GM19452 (cell line): ENCODE results near the gene MYO3B.
"Not testable (repeated sequence)": the region's sequence is repeated elsewhere in the genome, so short reads cannot be mapped to it uniquely, and the experiment has no call there.

Experiments used
- ATAC-seq: cut with Tn5 transposase; IDR thresholded peaks from one replicate; pipeline ENCODE4 v1.9.1; 2021; ENCODE audit not compliant: unreplicated experiment

Gene MYO3B

GRCh38 chr2:170336408-170336807 lies 158.5 kb downstream of the MYO3B start:
- no peak for ATAC-seq

- no peak for ATAC-seq
These were observed 159.0 kb downstream of the MYO3B start for GRCh38 chr2:170336916-170337315.

- ATAC-seq, result no peak
These were observed 161.4 kb downstream of the MYO3B start for GRCh38 chr2:170339322-170339721.

GRCh38 chr2:170339750-170340692 lies 162.1 kb downstream of the MYO3B start:
- no peak for ATAC-seq

DNA sequence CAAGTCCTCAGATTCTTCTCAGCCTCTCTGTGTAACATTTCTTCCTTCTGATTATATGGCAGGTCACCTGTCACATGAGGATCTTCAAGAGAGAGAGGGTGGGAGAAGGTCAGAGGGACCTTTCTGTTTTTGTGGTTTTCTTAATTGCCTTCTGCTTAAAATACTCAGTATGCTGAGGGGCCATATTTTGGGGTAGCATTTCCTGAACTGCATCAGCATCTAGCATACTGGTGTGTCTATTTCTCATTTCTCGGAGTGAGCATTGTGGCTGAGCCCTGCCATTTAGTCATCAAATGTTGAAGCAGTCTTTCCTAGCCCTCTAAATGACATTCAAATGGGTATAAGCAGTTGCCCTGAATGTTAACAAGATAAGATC lies 162.7 kb downstream of the MYO3B start:
- ATAC-seq, result no peak

- ATAC-seq, result no peak
These were observed 164.0 kb downstream of the MYO3B start for GRCh38 chr2:170341684-170342623.

DNA sequence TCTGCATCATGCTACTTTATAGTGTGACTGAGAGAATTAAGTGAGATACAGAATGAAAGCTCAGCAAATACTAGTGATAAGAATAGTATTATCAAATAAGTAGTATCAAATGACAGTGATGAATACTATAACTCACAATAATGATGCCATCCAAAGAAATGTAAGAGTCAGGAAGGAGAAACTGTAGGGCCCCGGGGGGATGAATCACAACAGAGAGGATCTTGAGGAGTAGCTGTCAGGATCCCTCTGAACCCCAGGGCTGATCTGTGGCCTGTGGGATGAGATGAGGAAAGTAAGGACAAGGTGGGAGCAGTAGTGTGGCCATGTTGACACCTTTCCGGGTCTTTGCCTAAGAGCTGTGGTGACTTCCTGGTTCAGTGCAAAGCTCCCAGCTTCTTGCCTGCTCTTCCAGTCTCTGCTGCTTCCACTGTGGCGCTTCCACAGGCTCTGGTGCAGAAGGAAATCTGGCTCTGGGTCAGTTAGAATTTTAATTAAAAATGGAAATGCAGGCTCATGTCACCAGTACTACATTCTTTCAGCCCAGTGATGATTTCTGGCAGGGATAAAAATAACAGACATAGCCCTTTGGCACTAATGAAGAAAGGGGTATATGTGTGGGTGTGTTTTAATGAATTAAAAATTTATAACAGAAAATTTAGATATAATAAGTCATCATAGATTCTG lies 166.9 kb downstream of the MYO3B start:
- ATAC-seq, result no peak

DNA sequence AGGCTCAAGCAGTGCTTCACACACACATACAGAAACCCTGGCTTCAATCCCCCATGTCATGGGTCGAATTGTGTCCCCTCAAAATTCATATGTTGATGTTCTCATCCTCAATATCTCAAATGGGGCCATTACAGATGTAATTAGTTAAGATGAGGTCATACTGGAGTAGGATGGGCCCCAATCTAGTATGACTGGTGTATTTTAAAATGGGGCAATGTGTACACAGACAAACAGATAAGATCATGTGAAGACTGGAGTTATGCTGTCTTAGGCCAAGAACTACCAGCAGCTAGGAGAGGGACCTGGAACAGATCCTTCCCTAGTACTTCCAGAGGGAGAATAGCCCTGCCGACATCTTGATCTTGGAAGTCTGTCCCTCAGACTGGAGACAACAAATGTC lies 167.7 kb downstream of the MYO3B start:
- ATAC-seq, result no peak

GRCh38 chr2:170349269-170349668 lies 171.3 kb downstream of the MYO3B start:
- not testable (repeated sequence) for ATAC-seq

DNA sequence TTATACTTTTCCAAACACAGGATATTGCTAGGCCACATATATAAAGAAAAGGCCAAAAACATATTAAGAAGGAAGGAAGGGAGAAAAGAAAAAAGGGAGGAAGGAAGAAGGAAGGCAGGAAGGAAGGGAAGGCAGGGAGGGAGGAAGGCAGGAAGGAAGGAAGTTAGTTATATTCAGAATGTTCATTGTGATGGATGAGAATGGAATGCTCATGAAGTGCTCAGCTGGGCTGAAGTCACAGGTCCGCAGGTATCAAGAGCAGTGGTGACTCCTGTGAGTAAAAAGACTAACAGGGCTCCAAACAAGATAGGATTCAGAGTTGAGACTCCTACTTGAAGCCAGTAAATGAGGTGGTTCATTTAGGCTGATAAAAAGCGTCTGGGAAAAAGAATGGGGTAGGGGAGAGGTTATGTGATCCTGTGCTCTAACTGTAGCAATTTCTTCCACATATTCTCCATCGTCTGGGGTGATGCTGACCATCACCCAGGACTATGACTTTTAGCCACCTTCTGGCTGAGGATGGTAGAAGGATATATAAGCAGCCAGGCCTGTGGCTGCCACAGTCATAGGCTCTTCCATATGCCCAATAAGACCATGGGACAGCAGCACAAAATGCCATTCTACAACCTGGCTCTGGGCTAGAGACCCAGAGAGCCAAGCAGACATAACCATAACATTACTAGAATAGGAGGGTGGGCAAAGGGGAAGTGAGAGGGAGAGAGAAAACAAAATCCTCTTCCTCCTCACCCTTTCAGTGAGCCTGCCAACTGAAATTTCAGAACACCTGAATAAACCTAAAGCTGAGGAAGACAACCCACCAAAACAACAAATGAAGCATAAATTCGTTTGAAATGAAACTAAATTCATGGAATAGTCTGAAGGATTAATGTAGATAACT lies 173.2 kb downstream of the MYO3B start:
- no peak for ATAC-seq

DNA sequence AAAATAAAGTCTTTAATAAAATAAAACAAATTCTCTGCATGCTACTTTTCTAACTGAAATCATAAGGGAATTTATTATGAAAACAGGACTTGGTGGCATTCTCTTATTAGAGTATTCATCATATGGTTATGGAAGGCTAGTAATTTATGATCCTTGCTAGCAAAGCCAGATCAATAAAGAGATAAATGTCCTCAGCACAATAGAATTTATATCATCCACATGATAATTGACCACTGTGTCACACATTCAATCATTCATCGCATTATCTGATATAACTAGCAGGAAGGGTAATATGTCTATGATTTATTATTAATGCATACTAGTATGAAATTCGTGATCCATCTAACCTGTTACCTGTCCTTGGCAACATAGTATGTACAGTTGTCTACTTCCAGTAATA lies 175.8 kb downstream of the MYO3B start:
- ATAC-seq, result no peak

- ATAC-seq, result no peak
These were observed 176.4 kb downstream of the MYO3B start for GRCh38 chr2:170354388-170354787.

DNA sequence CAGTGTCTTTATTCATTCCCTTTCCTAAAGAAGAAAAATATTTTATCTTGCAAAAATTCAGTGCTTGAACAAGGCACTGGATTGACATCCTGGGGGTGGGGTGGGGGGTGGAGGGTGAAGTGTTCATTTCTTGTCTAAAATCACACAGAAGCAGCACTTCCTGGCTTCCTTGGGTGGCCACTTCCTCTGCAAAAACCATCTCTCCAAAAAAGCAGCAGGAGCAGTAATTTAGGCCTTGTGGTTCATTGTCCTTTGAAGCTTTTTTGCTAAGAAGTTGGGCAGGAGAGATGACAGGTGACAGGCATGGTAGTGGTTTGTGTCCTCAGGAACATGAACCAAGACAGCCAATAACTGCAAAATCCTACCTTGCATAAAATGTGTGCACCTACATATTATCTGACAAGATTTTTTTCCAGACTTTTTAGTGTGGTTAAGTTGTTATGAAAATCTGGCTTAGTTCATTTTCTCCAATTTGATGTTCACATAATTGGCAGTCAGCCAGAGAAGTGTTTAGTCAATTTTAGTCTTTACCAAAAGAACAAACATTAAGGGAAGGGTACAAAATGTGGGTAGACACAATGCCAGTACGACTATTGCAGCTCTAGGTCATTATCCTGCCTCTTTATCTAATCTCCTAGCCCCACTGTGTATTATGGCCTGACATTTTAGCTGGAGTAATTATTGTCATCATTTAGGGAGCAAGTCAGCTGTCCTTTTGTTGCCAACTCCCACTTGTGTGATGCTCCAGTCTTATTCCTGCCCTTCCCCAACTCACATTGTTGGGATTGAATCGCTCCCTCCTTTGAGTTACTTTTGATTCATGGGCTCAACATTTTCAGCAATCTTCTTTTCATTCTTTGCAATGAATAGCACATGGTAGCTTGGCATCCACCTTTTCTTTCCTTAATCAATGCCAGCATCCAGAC lies 177.2 kb downstream of the MYO3B start:
- ATAC-seq, result no peak

DNA sequence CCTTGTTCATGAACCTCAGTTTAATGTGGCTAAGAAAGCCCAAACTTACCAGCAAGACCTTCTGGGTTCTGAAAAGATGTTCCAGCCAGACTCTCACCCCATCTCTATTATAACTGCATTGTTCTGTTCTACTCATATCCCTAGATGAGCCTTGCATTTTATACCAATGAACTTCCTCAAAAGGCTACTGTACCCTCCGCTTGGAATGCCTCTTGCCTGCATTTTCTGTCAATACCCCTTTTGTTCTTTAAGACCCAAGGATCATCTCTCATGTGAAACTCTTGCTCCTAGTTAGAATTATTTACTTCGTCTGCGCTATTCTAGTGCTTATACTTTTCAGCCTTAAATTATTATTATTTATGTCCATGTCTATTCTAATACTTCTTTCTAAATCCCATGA lies 181.5 kb downstream of the MYO3B start:
- ATAC-seq, result no peak

- ATAC-seq, result no peak
These were observed 182.7 kb downstream of the MYO3B start for GRCh38 chr2:170360546-170361089.

DNA sequence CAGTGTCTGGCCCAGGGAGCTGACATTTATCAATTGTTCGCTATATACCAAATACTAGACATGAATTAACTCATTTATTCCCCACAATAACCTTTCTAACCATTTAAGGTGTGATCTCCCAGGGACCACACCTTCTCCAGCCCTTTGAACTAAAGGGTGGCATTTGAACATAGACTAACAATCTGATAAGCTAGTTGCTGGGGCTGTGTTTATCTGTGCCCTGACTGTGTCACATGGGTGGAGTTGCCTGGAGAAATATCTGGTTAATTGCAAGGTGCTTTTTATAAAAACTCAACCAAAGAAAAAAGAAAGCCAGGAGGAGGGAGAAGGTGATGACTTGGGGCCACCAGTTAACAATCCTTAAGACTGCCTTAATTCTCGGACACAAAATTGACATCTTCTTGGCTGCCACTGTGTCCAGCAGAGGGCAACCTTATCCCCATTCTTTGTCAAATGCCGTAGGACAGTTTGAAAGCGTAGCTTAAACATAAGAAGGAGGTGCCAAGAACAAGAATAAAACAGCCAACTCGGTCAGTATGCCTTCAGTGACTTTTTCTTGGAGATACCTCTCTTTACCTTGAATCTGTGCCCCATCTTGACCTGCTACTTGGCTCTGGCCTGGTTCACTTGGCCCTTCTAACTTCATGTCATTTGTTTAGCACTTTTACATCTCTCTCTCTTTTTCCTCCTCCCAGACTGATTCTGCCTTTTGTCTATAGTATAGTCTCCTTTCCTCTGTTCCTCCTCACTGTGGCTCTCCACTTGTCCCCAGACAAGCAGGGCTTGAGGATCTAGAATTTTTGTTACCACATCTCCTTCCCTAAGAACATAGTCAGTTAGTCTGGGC lies 183.4 kb downstream of the MYO3B start:
- peak; percentile 71 for ATAC-seq

DNA sequence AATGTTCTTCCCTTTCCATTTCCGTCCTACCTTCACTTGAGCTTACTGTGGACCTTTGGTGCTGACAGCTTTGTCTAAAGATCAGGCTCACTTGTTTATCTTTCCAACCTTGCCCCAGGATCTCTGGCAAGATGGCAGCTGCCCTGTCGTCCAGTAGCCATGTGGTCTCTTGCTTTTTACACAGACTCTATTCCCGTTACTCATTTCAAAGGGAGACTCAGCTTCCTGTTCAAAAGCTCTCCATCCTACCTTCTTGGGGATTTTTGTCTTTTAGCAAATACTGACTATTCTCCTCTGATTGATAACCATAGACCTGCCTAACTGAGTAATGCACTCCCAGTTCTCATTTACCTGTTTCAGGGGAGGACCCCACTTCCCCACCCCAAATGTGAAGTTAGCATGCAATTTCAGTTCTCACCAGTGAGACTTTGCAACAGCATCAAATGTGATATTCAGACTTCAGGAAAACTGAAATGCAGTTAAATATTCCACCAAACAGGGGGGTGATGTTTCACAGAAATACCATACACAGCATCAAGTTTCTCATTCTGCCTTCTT lies 184.4 kb downstream of the MYO3B start:
- no peak for ATAC-seq
